GM20000 (cell line): ENCODE data around the gene KIF26B.

ENCODE experiments used
- DNase-seq: peaks from one replicate; pipeline ENCODE4 v3.0.0; 2012; ENCODE audit warnings: low spot score
- TF ChIP-seq, protein P1 (sequence below): IDR thresholded peaks from 2 replicates; pipeline ENCODE4 v1.5.1; 2012; ENCODE audit warnings: mild to moderate bottlenecking, control low read depth; ENCODE audit errors: extremely low read depth, missing control alignments

The KIF26B gene

DNA sequence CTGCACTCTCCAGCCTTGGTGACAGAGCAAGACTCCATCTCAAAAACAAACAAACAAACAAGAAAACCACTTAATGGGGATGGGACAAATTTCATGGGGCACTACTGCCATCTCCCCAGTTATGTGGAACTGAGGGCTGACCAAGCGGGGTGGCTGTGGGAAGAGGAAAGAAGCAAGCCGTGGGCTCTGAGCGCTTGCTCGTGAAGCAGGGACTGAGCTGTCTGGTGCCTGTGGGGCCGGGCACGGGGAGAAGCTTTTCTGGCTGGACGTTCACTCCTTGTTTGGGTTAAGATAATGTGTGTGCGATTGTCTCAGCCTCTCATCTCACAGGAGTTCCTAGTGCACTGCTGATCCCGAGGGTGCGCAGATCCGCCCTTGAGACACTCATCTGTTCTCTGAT is 22.0 kb upstream of the KIF26B start:
- DNase-seq, result no peak
- TF ChIP-seq, protein P1, sequence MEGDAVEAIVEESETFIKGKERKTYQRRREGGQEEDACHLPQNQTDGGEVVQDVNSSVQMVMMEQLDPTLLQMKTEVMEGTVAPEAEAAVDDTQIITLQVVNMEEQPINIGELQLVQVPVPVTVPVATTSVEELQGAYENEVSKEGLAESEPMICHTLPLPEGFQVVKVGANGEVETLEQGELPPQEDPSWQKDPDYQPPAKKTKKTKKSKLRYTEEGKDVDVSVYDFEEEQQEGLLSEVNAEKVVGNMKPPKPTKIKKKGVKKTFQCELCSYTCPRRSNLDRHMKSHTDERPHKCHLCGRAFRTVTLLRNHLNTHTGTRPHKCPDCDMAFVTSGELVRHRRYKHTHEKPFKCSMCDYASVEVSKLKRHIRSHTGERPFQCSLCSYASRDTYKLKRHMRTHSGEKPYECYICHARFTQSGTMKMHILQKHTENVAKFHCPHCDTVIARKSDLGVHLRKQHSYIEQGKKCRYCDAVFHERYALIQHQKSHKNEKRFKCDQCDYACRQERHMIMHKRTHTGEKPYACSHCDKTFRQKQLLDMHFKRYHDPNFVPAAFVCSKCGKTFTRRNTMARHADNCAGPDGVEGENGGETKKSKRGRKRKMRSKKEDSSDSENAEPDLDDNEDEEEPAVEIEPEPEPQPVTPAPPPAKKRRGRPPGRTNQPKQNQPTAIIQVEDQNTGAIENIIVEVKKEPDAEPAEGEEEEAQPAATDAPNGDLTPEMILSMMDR, result no peak

DNA sequence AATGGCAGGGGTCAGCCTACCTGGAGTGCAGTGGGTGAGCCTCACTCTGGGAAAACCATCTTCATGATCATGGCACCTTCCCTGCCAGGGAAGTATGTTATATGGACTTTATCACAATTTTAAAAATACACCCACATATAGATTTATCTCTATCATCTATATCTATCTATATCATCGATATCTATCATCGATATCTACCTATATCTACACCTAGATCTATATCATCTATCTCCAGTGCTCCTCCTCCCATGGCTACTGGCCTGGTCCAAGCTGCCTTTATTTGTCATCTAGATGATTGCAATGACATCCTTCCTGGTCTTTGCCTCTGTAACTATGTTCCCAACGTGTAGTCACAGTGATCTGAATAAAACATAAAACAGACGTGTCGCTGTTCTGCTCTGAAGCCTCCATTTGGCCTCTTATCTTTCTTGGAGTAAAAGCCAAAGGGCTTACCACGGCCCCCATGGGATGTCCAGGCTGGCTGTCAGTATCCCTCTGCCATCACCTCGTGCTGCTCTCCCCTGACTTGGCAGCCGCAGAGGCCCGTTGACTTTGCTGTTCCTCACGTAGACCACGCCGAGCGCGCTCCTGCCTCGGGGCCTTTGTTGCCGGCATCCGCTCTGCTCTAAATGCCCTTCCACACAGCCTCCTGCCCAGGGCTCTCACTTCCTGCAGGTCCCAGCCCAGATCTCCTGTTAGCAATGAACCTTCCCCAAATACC is 20.6 kb upstream of the KIF26B start:
- TF ChIP-seq, protein P1, result no peak

DNA sequence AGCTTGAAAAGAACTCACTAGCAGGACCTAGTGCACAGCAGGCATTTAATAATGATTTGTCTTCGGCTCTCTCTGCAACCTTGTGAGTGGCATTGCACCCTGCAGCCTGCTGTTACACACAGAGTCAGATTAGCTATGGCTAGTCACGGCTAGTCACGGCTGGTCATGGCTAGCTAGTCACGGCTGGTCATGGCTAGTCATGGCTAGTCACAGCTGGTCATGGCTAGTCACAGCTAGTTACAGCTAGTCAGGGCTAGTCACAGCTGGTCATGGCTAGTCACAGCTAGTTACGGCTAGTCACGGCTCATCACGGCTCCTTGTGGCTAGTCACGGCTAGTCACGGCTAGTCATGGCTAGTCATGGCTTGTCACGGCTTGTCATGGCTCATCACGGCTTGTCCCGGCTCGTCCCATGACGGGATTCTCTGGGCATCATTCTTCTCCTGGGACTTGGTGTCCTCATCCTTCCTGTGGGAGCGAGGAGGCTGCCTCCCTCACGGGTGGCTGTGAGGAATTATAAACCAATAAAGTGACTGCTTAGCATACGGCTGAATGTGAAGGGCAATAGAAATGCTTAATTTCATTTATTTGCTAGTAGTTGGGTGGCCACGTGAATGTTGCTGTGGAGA is 12.5 kb upstream of the KIF26B start:
- TF ChIP-seq, protein P1, result no peak
- no peak for DNase-seq

More for the DNA sequence above, 20.6 kb upstream of the KIF26B start:
- DNase-seq, result no peak

DNA sequence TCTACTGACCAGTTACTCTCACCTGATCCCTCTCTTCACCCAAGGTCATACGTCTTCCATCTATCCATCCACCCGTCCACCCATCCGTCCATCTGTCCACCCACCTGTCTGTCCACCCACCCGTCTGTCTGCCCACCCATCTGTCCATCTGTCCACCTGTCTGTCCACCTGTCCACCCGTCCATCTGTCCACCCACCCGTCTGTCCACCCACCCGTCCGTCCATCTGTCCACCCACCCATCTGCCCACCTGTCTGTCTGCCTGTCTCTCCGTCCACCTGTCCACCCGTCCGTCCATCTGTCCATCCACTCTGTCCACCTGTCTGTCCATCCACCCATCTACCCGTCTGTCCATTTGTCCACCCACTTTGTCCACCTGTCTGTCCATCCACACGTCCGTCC is 11.8 kb upstream of the KIF26B start:
- DNase-seq, result no peak
- TF ChIP-seq, protein P1, result no peak

DNA sequence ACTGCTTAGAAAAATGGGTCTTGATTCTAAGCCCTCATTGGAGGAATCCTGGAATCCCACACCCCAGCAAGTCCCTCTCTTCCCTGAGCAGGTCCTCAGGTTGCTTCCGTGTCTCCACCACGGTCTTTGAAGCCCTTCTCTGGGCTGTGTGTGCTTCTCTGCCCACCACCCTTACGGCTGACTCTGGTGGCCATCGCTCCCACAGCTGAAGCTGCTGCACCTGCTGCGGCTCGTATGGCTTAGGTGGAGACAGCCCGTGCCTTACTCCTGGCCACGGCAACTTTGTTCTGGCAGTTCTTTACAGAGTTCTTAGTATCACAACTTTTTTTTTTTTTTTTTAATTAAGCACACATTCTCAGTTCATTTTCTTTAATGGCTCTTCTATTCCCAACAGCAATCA is 10.9 kb upstream of the KIF26B start:
- no peak for DNase-seq
- TF ChIP-seq, protein P1, result no peak

DNA sequence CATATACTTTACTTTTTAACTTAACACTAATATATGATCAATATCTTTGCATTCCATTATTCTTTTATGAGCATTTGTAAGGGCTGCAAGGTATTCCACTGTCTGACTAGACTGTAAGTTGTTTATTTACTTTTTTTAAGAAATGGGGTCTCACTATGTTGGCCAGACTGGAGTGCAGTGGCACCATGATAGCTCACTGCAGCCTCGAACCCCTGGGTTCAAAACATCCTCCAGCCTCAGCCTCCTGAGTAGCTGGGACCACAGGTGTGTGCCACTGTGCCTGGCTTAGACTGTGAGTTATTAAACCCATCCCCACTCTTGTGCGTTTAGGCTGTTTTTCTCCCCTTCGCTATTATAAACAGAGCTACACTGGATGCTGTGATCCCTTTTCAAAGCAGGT is 6.7 kb upstream of the KIF26B start:
- TF ChIP-seq, protein P1, result no peak
- DNase-seq, result no peak

DNA sequence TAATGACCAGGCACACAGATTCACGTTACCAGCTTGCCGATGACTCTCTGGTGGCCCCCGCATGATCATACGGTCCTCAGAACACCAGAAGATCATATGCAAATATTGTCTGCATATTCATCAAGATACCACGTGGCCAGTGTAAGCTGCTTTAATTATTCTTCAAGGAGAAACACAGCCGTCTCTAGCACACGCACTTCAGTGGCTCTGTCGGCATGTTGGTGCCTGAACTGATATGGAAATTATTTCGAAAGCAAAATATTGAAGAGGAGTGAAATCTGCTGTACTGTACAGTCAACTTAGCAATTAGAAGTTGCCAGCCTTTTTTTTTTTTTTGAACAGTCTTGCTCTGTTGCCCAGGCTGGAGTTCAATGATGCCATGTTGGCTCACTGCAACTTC is 5.9 kb upstream of the KIF26B start:
- DNase-seq, result no peak

More for the DNA sequence above, 5.9 kb upstream of the KIF26B start:
- TF ChIP-seq, protein P1, result no peak
